Keratinocyte (primary cell): ENCODE data around the gene RIT2.

Source experiments
- EZH2 ChIP-seq: IDR thresholded peaks from one replicate; pipeline ENCODE4 v1.6.1; 2012; ENCODE audit warnings: inconsistent platforms, mild to moderate bottlenecking, low read length, moderate library complexity
- TF ChIP-seq, protein P1 (sequence below), 3 experiments: IDR thresholded peaks in 1 of 3; conservative IDR thresholded peaks in 1 of 3; optimal IDR thresholded peaks in 1 of 3; 2 replicates in 2 of 3; 3 replicates in 1 of 3; pipeline versions ENCODE3 to v1.5.1; 2011; ENCODE audit warnings: low read length in 3 of 3, mild to moderate bottlenecking in 3 of 3, moderate library complexity in 2 of 3, control low read depth in 1 of 3, inconsistent platforms in 1 of 3; ENCODE audit not compliant: insufficient read depth in 2 of 3; ENCODE audit errors: extremely low read depth in 1 of 3

- TF ChIP-seq EZH2, result no peak
- TF ChIP-seq, protein P1, sequence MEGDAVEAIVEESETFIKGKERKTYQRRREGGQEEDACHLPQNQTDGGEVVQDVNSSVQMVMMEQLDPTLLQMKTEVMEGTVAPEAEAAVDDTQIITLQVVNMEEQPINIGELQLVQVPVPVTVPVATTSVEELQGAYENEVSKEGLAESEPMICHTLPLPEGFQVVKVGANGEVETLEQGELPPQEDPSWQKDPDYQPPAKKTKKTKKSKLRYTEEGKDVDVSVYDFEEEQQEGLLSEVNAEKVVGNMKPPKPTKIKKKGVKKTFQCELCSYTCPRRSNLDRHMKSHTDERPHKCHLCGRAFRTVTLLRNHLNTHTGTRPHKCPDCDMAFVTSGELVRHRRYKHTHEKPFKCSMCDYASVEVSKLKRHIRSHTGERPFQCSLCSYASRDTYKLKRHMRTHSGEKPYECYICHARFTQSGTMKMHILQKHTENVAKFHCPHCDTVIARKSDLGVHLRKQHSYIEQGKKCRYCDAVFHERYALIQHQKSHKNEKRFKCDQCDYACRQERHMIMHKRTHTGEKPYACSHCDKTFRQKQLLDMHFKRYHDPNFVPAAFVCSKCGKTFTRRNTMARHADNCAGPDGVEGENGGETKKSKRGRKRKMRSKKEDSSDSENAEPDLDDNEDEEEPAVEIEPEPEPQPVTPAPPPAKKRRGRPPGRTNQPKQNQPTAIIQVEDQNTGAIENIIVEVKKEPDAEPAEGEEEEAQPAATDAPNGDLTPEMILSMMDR (optimal IDR thresholded peaks at IDR 0.05 in 1 of 3, IDR thresholded peaks at IDR 0.05 in 1 of 3, conservative IDR thresholded peaks at IDR 0.05 in 1 of 3; ENCODE audit: extremely low read depth in 1 of 3, insufficient read depth in 2 of 3, low read length in 3 of 3), result no peak
Measured at GRCh38 chr18:42892181-42892580, 223.3 kb downstream of the RIT2 start.
